Measurements from ENCODE around the gene SLC26A11.
A peak's percentile ranks its signal among the peaks of the same experiment; 100 is the strongest.

Gene SLC26A11

DNA sequence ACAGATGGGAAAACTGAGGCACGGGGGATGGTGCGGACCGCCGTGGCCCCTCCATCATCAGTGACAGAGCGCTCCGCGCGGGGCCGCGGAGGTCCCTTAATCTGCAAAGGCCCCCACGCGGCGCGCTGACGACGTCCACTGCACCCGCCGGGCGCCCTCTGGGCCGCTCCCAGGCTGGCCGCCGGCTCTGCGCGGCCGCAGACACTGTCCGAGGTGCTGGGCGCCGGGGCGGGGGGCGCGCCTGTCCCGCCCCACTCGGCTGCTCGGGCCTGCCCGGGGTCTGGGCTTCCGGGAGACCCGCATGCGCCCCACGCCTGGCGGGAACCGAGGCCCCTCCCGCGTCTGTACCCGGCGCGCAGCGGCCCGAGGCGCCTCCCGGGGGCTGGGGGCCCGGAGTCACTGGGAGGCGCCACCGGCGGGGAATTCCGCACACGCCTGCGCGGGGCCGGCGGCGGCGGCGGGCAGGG, 39.9 kb downstream of the SLC26A11 start:
- peak; percentile 87 for DNase-seq
- Histone ChIP-seq H3K4me3 (ENCODE audit: low read depth, low read length) (peak overlapping the region; percentile 41), H3K36me3 (peaks cover 11% of the 10 kb centered on the region; the same call in 1 of the 2 replicates), H3K27ac (peak overlapping the region; percentile 93), H3K27me3 (ENCODE audit: insufficient read depth, low read depth, severe bottlenecking) (no peaks in the 10 kb centered on the region), H3K9me3 (ENCODE audit: severe bottlenecking) (no peaks in the 10 kb centered on the region)
- TF ChIP-seq, protein P1, sequence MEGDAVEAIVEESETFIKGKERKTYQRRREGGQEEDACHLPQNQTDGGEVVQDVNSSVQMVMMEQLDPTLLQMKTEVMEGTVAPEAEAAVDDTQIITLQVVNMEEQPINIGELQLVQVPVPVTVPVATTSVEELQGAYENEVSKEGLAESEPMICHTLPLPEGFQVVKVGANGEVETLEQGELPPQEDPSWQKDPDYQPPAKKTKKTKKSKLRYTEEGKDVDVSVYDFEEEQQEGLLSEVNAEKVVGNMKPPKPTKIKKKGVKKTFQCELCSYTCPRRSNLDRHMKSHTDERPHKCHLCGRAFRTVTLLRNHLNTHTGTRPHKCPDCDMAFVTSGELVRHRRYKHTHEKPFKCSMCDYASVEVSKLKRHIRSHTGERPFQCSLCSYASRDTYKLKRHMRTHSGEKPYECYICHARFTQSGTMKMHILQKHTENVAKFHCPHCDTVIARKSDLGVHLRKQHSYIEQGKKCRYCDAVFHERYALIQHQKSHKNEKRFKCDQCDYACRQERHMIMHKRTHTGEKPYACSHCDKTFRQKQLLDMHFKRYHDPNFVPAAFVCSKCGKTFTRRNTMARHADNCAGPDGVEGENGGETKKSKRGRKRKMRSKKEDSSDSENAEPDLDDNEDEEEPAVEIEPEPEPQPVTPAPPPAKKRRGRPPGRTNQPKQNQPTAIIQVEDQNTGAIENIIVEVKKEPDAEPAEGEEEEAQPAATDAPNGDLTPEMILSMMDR (IDR thresholded peaks at IDR 0.05; ENCODE audit: low read depth, low read length) = no peak

DNA sequence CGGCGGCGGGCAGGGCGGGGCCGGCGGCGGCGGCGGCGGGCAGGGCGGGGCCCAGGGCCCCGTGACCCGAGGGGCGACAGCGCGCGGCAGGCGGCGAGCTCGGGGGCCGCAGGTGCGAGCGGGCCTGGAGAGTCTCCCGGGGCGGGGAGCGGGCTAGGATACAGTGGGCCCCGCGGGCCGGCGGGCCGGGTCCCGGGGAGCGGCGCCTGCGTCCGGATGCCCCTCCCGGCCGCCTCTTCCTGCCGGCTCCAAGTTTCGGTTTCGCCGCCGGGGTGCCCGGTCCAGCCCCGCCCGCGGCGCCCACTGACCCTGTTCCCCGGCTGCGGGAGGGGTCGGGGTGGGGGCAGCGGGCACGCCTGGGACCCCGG, 40.5 kb downstream of the SLC26A11 start, which contains the start of gene RNF213:
Gene RNF213 (plus strand): TSS at position 62 of the 368 bp plus-strand sequence. CDS start 2,830 bp downstream, outside the sequence.
- peak; percentile 66 for DNase-seq

GRCh38 chr17:80261159-80261894, 41.1 kb downstream of the SLC26A11 start:
- DNase-seq = peak; percentile 81
- H3K27me3 ChIP-seq (ENCODE audit: insufficient read depth, low read depth, severe bottlenecking) = no peaks in the 10 kb centered on the region
- TF ChIP-seq, protein P1 (IDR thresholded peaks at IDR 0.05; ENCODE audit: low read depth, low read length) = no peak
- H3K36me3 ChIP-seq = peaks cover 20% of the 10 kb centered on the region
- H3K27ac ChIP-seq = peak overlapping the region; percentile 93
- H3K9me3 ChIP-seq (ENCODE audit: severe bottlenecking) = no peaks in the 10 kb centered on the region
- peak overlapping the region; percentile 79 for H3K4me3 ChIP-seq (ENCODE audit: low read depth, low read length)

More for the DNA sequence above, 40.5 kb downstream of the SLC26A11 start, which contains the start of gene RNF213:
- peak within 1 kb of the TSS; percentile 79 for H3K4me3 ChIP-seq (ENCODE audit: low read depth, low read length)
- H3K27ac ChIP-seq = peak within 1 kb of the TSS; percentile 93
- H3K36me3 ChIP-seq = peaks cover 18% of the 10 kb centered on the region
- no peaks in the 10 kb centered on the region for H3K9me3 ChIP-seq (ENCODE audit: severe bottlenecking)
- H3K27me3 ChIP-seq (ENCODE audit: insufficient read depth, low read depth, severe bottlenecking) = no peaks in the 10 kb centered on the region
- TF ChIP-seq, protein P1 (IDR thresholded peaks at IDR 0.05; ENCODE audit: low read depth, low read length) = no peak

- peak overlapping the region; percentile 79 for H3K4me3 ChIP-seq (ENCODE audit: low read depth, low read length)
- no peak for DNase-seq
- H3K9me3 ChIP-seq (ENCODE audit: severe bottlenecking) = no peaks in the 10 kb centered on the region
- H3K27ac ChIP-seq = peak overlapping the region; percentile 93
- peaks cover 24% of the 10 kb centered on the region for H3K36me3 ChIP-seq
- TF ChIP-seq, protein P1 (IDR thresholded peaks at IDR 0.05; ENCODE audit: low read depth, low read length) = no peak
- no peaks in the 10 kb centered on the region for H3K27me3 ChIP-seq (ENCODE audit: insufficient read depth, low read depth, severe bottlenecking)
These were observed 41.7 kb downstream of the SLC26A11 start for GRCh38 chr17:80261895-80262279.

DNA sequence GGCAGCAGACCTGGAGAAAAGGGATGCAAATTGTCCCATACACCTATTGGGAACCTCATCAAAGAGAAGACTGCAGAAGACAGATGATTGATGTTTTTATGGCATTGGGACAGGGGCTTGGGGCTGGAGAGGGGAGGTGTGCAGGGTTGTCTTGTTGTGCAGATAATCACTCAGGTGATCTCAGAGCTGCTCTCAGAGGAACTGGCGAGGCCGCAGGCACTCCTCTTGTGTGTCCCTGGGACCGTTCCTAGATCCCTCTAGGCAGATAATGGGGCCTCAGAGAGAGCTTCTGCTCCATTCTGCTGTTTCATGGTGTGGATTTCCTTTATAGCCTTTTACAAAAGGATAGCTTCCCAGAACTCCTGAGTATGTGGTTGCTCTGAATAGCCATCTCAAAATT, 42.1 kb downstream of the SLC26A11 start:
- DNase-seq = no peak
- Histone ChIP-seq H3K27me3 (ENCODE audit: insufficient read depth, low read depth, severe bottlenecking) (no peaks in the 10 kb centered on the region), H3K27ac (peak overlapping the region; percentile 20; the same call in 1 of the 2 replicates), H3K9me3 (ENCODE audit: severe bottlenecking) (no peaks in the 10 kb centered on the region), H3K4me3 (ENCODE audit: low read depth, low read length) (no peak overlapping the region), H3K36me3 (peaks cover 24% of the 10 kb centered on the region)
- TF ChIP-seq, protein P1 (IDR thresholded peaks at IDR 0.05; ENCODE audit: low read depth, low read length) = no peak

Measured in WERI-Rb-1 (cell line).